ENCODE results near the gene ARHGAP18.

ARHGAP18 gene

DNA sequence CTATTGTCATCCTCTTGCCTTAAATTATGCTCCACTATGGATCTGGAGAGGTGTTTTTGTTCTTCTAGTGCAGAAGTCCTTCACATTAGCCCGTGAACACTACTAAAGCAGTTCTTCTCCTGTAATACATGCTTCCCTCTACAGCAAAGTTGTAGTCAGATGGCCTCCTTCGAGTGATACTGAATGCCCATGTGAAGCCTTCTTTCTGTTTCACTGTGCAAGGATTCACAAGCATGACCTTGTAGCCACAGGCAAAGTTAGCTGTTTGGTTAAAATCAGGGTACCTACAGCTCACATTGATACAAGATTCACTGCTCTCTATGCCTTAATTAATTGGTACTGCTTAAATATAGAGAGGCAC lies 47.6 kb downstream of the ARHGAP18 start:
- Histone ChIP-seq H3K36me3 (ENCODE audit: control insufficient read depth in 5 of 5, insufficient read depth in 5 of 5, low read length in 5 of 5) (no peaks in the 10 kb centered on the region), H3K4me1 (ENCODE audit: control insufficient read depth in 5 of 5, insufficient read depth in 5 of 5, low read length in 5 of 5) (peaks cover 0 to 47% (median 21%) of the 10 kb centered on the region in 5 donors), H3K27me3 (ENCODE audit: control insufficient read depth in 5 of 5, insufficient read depth in 4 of 5, low read length in 5 of 5) (no peaks in the 10 kb centered on the region), H3K27ac (ENCODE audit: low read depth, low read length) (no peak overlapping the region), H3K9ac (ENCODE audit: low read length in 5 of 5) (no peak overlapping the region), H3K4me3 (ENCODE audit: low read depth in 1 of 5, low read length in 5 of 5) (no peak overlapping the region), H3K9me3 (ENCODE audit: control insufficient read depth in 5 of 5, low read length in 5 of 5) (no peaks in the 10 kb centered on the region)

DNA sequence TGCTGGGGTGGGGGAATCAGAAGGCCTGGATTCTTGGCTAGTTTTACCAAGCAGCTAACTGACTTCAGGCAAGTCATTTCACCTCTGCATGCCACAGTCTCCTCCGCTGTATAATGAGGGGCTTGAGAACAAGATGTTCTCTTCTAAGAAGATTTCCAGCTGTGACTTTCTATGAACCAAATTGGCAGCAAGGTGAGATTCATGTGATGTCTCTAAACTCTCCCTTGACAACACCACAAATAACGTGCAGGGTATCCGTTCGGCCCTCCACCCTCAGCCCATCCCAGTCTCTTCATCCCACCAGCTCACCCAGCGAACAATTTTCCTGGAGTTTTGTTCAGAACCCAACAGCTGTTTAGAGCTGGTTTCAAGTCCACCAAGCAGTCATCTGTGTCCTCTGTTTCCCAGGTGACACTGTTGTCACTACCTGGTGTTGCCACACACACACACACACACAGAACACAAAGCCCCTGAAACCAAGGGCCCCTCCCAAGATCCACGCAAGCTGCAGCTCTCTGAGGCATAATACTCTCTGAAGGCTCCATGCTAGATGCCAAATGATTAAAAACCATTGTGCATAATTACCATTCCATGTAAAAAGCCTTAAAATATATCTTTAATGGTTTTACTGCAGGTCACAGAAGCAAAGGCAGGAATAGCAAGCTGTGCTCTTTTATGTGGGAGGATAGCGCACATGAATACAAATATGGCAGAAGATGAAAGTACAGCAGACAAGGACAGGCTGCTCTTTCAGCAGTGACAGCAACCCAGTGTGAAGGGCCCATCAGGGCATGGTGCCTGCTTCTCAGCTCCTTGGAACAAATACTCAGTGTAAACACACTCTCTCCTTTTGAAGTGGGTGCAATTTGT lies 48.2 kb downstream of the ARHGAP18 start:
- Histone ChIP-seq H3K27me3 (ENCODE audit: control insufficient read depth in 5 of 5, insufficient read depth in 4 of 5, low read length in 5 of 5) (no peaks in the 10 kb centered on the region), H3K9ac (ENCODE audit: low read length in 5 of 5) (no peak overlapping the region), H3K4me1 (ENCODE audit: control insufficient read depth in 5 of 5, insufficient read depth in 5 of 5, low read length in 5 of 5) (peaks cover 0 to 49% (median 18%) of the 10 kb centered on the region in 5 donors), H3K36me3 (ENCODE audit: control insufficient read depth in 5 of 5, insufficient read depth in 5 of 5, low read length in 5 of 5) (no peaks in the 10 kb centered on the region), H3K9me3 (ENCODE audit: control insufficient read depth in 5 of 5, low read length in 5 of 5) (no peaks in the 10 kb centered on the region), H3K4me3 (ENCODE audit: low read depth in 1 of 5, low read length in 5 of 5) (no peak overlapping the region), H3K27ac (ENCODE audit: low read depth, low read length) (no peak overlapping the region)

DNA sequence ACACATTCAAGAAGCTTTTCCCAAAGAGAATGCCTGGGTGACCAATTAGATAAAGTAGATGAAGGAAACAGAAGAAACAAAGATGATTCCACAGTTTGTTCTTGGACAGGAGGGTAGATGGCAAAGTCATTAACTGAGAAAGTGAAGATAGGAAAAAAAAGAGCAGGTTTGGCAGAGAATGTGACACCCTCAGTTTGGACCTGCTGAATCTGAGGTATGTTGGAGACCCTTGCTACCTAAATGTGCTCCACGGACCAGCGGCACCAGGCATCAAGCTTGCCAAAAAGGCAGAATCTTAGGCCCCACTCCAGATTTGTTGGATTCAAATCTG lies 49.7 kb downstream of the ARHGAP18 start:
- Histone ChIP-seq H3K4me3 (ENCODE audit: low read depth in 1 of 5, low read length in 5 of 5) (peak overlapping the region in 3 of 5 donors; percentile 39 to 42 (median 40)), H3K9me3 (ENCODE audit: control insufficient read depth in 5 of 5, low read length in 5 of 5) (no peaks in the 10 kb centered on the region), H3K4me1 (ENCODE audit: control insufficient read depth in 5 of 5, insufficient read depth in 5 of 5, low read length in 5 of 5) (peaks cover 0 to 43% (median 18%) of the 10 kb centered on the region in 5 donors), H3K9ac (ENCODE audit: low read length in 5 of 5) (peak overlapping the region in 1 of 5 donors; percentile 4), H3K27ac (ENCODE audit: low read depth, low read length) (peak overlapping the region; percentile 14), H3K27me3 (ENCODE audit: control insufficient read depth in 5 of 5, insufficient read depth in 4 of 5, low read length in 5 of 5) (no peaks in the 10 kb centered on the region), H3K36me3 (ENCODE audit: control insufficient read depth in 5 of 5, insufficient read depth in 5 of 5, low read length in 5 of 5) (no peaks in the 10 kb centered on the region)

DNA sequence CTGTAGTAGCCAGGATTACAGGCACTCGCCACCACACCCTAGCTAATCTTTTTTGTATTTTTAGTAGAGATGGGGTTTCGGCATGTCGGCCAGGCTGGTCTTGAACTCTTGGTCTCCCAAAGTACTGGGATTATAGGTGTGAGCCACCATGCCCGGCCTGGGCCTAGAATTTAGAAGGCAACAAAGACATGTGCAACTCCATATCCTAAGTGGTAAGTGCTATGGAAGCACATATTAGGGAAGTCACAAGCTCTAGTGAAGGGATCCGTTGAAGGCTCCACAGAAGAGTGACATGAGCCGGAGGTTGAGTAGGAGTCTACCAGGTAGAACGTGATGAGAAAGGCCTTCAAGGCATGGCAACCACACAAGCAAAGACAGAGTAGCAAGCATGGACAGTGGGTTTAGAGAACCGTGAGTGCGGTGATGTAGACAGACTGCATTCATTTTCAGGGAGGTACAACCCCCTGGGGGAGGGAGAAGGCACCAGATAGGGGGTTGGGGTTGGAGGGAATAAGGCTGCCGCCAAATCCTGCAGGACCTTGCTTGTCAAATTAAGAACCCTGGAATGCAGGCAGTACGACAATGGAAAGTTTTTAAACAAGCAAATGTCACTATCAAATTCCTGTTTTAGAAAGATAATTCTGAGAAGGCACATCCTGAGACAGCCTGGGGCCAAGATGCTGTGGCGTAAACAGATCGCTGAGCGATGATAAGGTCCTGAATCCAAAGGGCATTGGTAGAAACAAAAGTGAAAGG lies 50.2 kb downstream of the ARHGAP18 start:
- Histone ChIP-seq H3K9me3 (ENCODE audit: control insufficient read depth in 5 of 5, low read length in 5 of 5) (no peaks in the 10 kb centered on the region), H3K27me3 (ENCODE audit: control insufficient read depth in 5 of 5, insufficient read depth in 4 of 5, low read length in 5 of 5) (no peaks in the 10 kb centered on the region), H3K4me1 (ENCODE audit: control insufficient read depth in 5 of 5, insufficient read depth in 5 of 5, low read length in 5 of 5) (peaks cover 0 to 43% (median 18%) of the 10 kb centered on the region in 5 donors), H3K4me3 (ENCODE audit: low read depth in 1 of 5, low read length in 5 of 5) (peak overlapping the region in 3 of 5 donors; percentile 39 to 42 (median 40)), H3K9ac (ENCODE audit: low read length in 5 of 5) (peak overlapping the region in 1 of 5 donors; percentile 4), H3K36me3 (ENCODE audit: control insufficient read depth in 5 of 5, insufficient read depth in 5 of 5, low read length in 5 of 5) (no peaks in the 10 kb centered on the region), H3K27ac (ENCODE audit: low read depth, low read length) (peak overlapping the region; percentile 14)

DNA sequence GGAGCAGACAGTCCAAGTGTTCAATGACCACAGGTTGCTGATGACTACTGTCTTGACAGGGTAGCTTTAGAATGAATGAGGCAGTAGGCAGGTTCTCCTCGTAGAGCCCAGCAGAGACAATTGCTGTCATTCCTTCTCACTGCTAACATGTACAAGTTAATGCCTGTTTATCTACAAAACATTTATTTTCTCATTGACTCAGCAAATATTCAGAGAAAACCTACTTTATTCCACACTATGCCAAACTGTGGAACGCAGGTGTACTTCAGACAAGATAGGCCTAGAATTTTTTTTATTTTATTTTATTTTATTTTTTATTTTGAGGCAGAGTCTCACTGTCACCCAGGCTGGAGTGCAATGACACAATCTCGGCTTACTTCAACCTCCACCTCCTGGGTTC lies 50.8 kb downstream of the ARHGAP18 start:
- Histone ChIP-seq H3K4me3 (ENCODE audit: low read depth in 1 of 5, low read length in 5 of 5) (no peak overlapping the region), H3K27ac (ENCODE audit: low read depth, low read length) (no peak overlapping the region), H3K9ac (ENCODE audit: low read length in 5 of 5) (no peak overlapping the region), H3K36me3 (ENCODE audit: control insufficient read depth in 5 of 5, insufficient read depth in 5 of 5, low read length in 5 of 5) (no peaks in the 10 kb centered on the region), H3K9me3 (ENCODE audit: control insufficient read depth in 5 of 5, low read length in 5 of 5) (no peaks in the 10 kb centered on the region), H3K27me3 (ENCODE audit: control insufficient read depth in 5 of 5, insufficient read depth in 4 of 5, low read length in 5 of 5) (no peaks in the 10 kb centered on the region), H3K4me1 (ENCODE audit: control insufficient read depth in 5 of 5, insufficient read depth in 5 of 5, low read length in 5 of 5) (peaks cover 0 to 45% (median 18%) of the 10 kb centered on the region in 5 donors)

DNA sequence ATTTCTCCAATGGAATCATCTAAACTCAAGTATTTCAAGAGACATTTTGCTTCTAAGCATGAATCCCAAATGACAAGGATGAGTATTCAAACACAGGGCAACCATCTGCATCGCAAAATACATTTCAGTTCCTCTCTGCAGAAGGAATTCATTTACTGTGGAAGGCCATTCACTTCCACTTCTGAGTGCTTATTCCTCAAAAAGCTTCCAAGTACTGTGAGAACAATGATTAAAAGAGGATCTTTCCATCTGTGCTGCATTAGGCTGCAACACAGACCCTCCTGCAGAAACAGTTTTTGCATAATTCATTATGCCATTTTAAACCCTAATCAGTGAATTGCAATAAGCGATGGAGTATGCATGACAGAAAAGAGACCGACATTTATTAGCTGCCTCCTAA lies 52.5 kb downstream of the ARHGAP18 start:
- no peak overlapping the region for H3K27ac ChIP-seq (ENCODE audit: low read depth, low read length)
- H3K4me1 ChIP-seq (ENCODE audit: control insufficient read depth in 5 of 5, insufficient read depth in 5 of 5, low read length in 5 of 5) = peaks cover 0 to 38% (median 6%) of the 10 kb centered on the region in 5 donors
- no peaks in the 10 kb centered on the region for H3K27me3 ChIP-seq (ENCODE audit: control insufficient read depth in 5 of 5, insufficient read depth in 4 of 5, low read length in 5 of 5)
- H3K9ac ChIP-seq (ENCODE audit: low read length in 5 of 5) = no peak overlapping the region
- no peak overlapping the region for H3K4me3 ChIP-seq (ENCODE audit: low read depth in 1 of 5, low read length in 5 of 5)
- no peaks in the 10 kb centered on the region for H3K9me3 ChIP-seq (ENCODE audit: control insufficient read depth in 5 of 5, low read length in 5 of 5)
- no peaks in the 10 kb centered on the region for H3K36me3 ChIP-seq (ENCODE audit: control insufficient read depth in 5 of 5, insufficient read depth in 5 of 5, low read length in 5 of 5)

DNA sequence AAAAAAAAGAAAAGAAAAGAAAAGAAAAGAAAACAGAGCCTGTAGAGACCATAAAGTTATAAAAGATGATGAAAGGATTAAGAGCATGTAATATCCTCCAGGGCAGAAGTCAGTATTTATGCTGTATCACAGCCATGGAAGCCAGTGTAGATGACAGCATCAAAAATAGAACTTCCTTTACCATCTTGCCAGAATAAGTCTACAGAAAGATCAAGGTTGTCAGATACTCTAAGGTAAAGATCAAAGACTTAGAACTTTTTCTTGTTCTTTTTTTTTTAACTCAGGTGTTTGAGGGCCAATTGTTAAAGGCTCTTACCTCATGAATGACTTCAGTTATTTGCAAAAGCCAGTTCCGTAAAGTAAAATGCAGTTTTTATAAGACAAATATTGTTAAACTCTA lies 54.6 kb downstream of the ARHGAP18 start:
- Histone ChIP-seq H3K27ac (ENCODE audit: low read depth, low read length) (no peak overlapping the region), H3K27me3 (ENCODE audit: control insufficient read depth in 5 of 5, insufficient read depth in 4 of 5, low read length in 5 of 5) (no peaks in the 10 kb centered on the region), H3K9me3 (ENCODE audit: control insufficient read depth in 5 of 5, low read length in 5 of 5) (no peaks in the 10 kb centered on the region), H3K9ac (ENCODE audit: low read length in 5 of 5) (no peak overlapping the region), H3K36me3 (ENCODE audit: control insufficient read depth in 5 of 5, insufficient read depth in 5 of 5, low read length in 5 of 5) (no peaks in the 10 kb centered on the region), H3K4me1 (ENCODE audit: control insufficient read depth in 5 of 5, insufficient read depth in 5 of 5, low read length in 5 of 5) (peaks cover 0 to 38% (median 0%) of the 10 kb centered on the region in 5 donors), H3K4me3 (ENCODE audit: low read depth in 1 of 5, low read length in 5 of 5) (no peak overlapping the region)

DNA sequence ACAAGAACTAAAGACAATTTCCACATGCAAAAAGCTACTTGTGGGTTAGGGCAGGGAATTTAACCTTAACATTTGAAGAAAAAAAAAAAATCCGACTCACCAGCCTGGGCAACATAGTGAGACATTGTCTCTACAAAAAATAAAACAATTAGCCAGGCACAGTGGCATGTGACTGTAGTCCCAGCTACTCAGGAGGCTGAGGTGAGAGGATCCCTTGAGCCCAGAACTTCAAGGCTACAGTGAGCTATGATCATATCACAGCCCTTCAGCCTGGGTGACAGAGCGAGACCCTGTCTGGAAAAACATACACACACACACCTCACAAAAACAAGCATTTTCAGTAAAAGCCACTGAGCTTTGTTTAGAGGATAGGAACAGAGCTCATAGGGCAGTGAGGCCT lies 56.2 kb downstream of the ARHGAP18 start:
- no peaks in the 10 kb centered on the region for H3K9me3 ChIP-seq (ENCODE audit: control insufficient read depth in 5 of 5, low read length in 5 of 5)
- no peak overlapping the region for H3K4me3 ChIP-seq (ENCODE audit: low read depth in 1 of 5, low read length in 5 of 5)
- peaks cover 0 to 36% (median 0%) of the 10 kb centered on the region in 5 donors for H3K4me1 ChIP-seq (ENCODE audit: control insufficient read depth in 5 of 5, insufficient read depth in 5 of 5, low read length in 5 of 5)
- H3K36me3 ChIP-seq (ENCODE audit: control insufficient read depth in 5 of 5, insufficient read depth in 5 of 5, low read length in 5 of 5) = no peaks in the 10 kb centered on the region
- no peak overlapping the region for H3K27ac ChIP-seq (ENCODE audit: low read depth, low read length)
- H3K27me3 ChIP-seq (ENCODE audit: control insufficient read depth in 5 of 5, insufficient read depth in 4 of 5, low read length in 5 of 5) = no peaks in the 10 kb centered on the region
- H3K9ac ChIP-seq (ENCODE audit: low read length in 5 of 5) = no peak overlapping the region

DNA sequence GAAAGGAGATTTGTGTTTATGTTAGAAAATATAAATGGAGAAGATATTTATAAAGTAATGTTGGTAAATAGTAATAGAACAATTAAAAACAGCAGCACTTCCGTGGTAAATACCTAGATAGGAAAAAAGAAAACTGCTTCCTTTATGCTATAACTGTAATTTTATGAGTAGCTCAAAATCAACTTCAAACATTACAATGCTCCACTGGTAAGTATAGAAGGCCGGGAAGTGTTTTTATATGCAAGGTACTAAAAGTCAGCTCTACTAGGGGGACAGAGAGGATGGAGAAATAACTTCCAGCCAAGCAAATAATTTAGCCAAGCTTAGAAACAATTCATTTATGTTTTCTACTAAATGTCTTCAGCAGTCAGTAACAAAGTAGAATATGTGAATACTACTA lies 56.7 kb downstream of the ARHGAP18 start:
- H3K9ac ChIP-seq (ENCODE audit: low read length in 5 of 5) = no peak overlapping the region
- H3K36me3 ChIP-seq (ENCODE audit: control insufficient read depth in 5 of 5, insufficient read depth in 5 of 5, low read length in 5 of 5) = no peaks in the 10 kb centered on the region
- no peaks in the 10 kb centered on the region for H3K9me3 ChIP-seq (ENCODE audit: control insufficient read depth in 5 of 5, low read length in 5 of 5)
- no peak overlapping the region for H3K4me3 ChIP-seq (ENCODE audit: low read depth in 1 of 5, low read length in 5 of 5)
- no peak overlapping the region for H3K27ac ChIP-seq (ENCODE audit: low read depth, low read length)
- H3K4me1 ChIP-seq (ENCODE audit: control insufficient read depth in 5 of 5, insufficient read depth in 5 of 5, low read length in 5 of 5) = peaks cover 0 to 37% (median 0%) of the 10 kb centered on the region in 5 donors
- no peaks in the 10 kb centered on the region for H3K27me3 ChIP-seq (ENCODE audit: control insufficient read depth in 5 of 5, insufficient read depth in 4 of 5, low read length in 5 of 5)

DNA sequence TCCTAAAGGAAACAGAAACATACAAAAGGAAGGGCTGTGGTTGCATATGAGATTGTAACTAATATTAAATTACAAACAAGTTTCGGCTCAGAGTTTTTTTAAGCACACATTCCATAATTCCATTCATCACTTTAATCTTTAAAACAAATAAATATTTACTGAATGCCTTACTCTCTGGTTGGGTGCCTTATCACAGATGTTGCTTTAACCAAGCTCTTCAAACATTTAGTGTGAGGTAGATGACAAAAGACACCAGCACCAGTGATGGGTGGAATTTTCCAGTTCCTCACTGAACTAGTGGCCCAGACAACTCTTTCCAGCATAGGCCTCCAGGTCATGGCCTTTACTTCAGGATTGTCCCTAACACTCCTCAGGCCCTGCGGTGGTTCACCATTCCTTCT lies 58.7 kb downstream of the ARHGAP18 start:
- H3K9ac ChIP-seq (ENCODE audit: low read length in 5 of 5) = no peak overlapping the region
- H3K9me3 ChIP-seq (ENCODE audit: control insufficient read depth in 5 of 5, low read length in 5 of 5) = no peaks in the 10 kb centered on the region
- H3K4me3 ChIP-seq (ENCODE audit: low read depth in 1 of 5, low read length in 5 of 5) = no peak overlapping the region
- no peaks in the 10 kb centered on the region for H3K27me3 ChIP-seq (ENCODE audit: control insufficient read depth in 5 of 5, insufficient read depth in 4 of 5, low read length in 5 of 5)
- peaks cover 0 to 37% (median 9%) of the 10 kb centered on the region in 5 donors for H3K4me1 ChIP-seq (ENCODE audit: control insufficient read depth in 5 of 5, insufficient read depth in 5 of 5, low read length in 5 of 5)
- no peaks in the 10 kb centered on the region for H3K36me3 ChIP-seq (ENCODE audit: control insufficient read depth in 5 of 5, insufficient read depth in 5 of 5, low read length in 5 of 5)
- H3K27ac ChIP-seq (ENCODE audit: low read depth, low read length) = no peak overlapping the region

Measured in subcutaneous abdominal adipose tissue (tissue), 5 donors.